K562 (cell line): Measurements from ENCODE around the gene ZFPM1. TPM values are rescaled to one million over a fixed set of nuclear protein-coding genes. Genes with fewer than 3 reads are reported as not detected.

Experiments used
- ATAC-seq: fragments of 200-7000 bp; cut with Tn5 transposase; 3 replicates; pipeline ENCODE4 v1.9.1; 2020; ENCODE audit warnings: moderate library complexity
- BruUV-seq: library from RNA; stranded (reverse); fragments of 400-500 nt; replicated peaks from 2 replicates; lab custom pipeline; 2021; lab: Mats Ljungman, UMichigan
- CTCF ChIA-PET: fragments of 300-600 bp; formaldehyde crosslinking; extraction: SDS; loops from one replicate; lab custom pipeline; 2021; ENCODE audit warnings: low intra/inter-chr PET ratio; lab: Yijun Ruan, JAX
- POLR2A ChIA-PET: fragments of 300-600, 350-650 bp; sonication (Branson Sonifier 250); formaldehyde crosslinking; extraction: SDS; loops from one replicate; lab custom pipeline; 2021; ENCODE audit warnings: antibody characterized with exemption, inconsistent platforms; lab: Yijun Ruan, JAX
- DNase-seq, 4 experiments: peaks; one replicate each; pipeline versions ENCODE4 v3.0.0 to v3.0.0-alpha.2; 2011 to 2018; ENCODE audit warnings: low spot score in 3 of 4, mixed read lengths in 3 of 4; ENCODE audit errors: extremely low read depth in 1 of 4
- FAIRE-seq: peaks from 2 replicates; lab custom pipeline; 2011; peaks lifted over from hg19 to GRCh38; lab: Jason Lieb, UNC
- H2AFZ ChIP-seq: 2 replicates; pipeline ENCODE4 v1.6.0; 2011; ENCODE audit warnings: low read depth, low read length, control low read depth, inconsistent platforms
- H3K27ac ChIP-seq: fragments of 200-600 bp; 3 replicates; pipeline ENCODE4 v1.8.0; 2011; ENCODE audit warnings: low read depth, mild to moderate bottlenecking, control low read depth, inconsistent platforms, low read length, moderate library complexity, mixed read lengths; ENCODE audit errors: extremely low read depth
- H3K27me3 ChIP-seq, 2 experiments: fragments of 300-600 bp in 1 of 2; 2 replicates in 1 of 2; 3 replicates in 1 of 2; pipeline versions ENCODE4 v1.6.0 to v1.8.0; 2011; ENCODE audit warnings: inconsistent platforms in 2 of 2, low read length in 2 of 2, mild to moderate bottlenecking in 1 of 2, mixed read lengths in 1 of 2, moderate library complexity in 1 of 2; ENCODE audit not compliant: control insufficient read depth in 2 of 2, insufficient read depth in 2 of 2
- H3K36me3 ChIP-seq: fragments of 300-600 bp; 3 replicates; pipeline ENCODE4 v1.8.0; 2011; ENCODE audit warnings: mild to moderate bottlenecking, low read length, inconsistent platforms; ENCODE audit not compliant: control insufficient read depth, insufficient read depth
- H3K4me1 ChIP-seq, 2 experiments: fragments of 200-600 bp in 1 of 2; replicated peaks in 1 of 2; 2 replicates in 1 of 2; 3 replicates in 1 of 2; pipeline versions ENCODE4 v1.5.1 to v1.8.0; 2011; ENCODE audit warnings: inconsistent platforms in 2 of 2, low read length in 2 of 2, mild to moderate bottlenecking in 1 of 2, mixed read lengths in 1 of 2, moderate library complexity in 1 of 2; ENCODE audit not compliant: control insufficient read depth in 2 of 2, insufficient read depth in 2 of 2
- H3K4me2 ChIP-seq: 2 replicates; pipeline ENCODE4 v1.6.1; 2011; ENCODE audit warnings: low read length, control low read depth, inconsistent platforms, mixed read lengths; ENCODE audit not compliant: insufficient read depth
- H3K4me3 ChIP-seq: fragments of 200-600 bp; sonication (generic), shearing (Covaris generic); 2 replicates; pipeline ENCODE4 v1.5.1; 2016; ENCODE audit warnings: control low read depth, inconsistent platforms
- H3K79me2 ChIP-seq: fragments of 200-600 bp; 3 replicates; pipeline ENCODE4 v1.8.0; 2011; ENCODE audit warnings: low read length, inconsistent platforms; ENCODE audit not compliant: control insufficient read depth, insufficient read depth
- H3K9ac ChIP-seq, 2 experiments: 2 replicates each; pipeline versions ENCODE4 v1.6.0 to v1.6.1; 2011; ENCODE audit warnings: low read depth in 2 of 2, low read length in 2 of 2, control low read depth in 1 of 2, inconsistent platforms in 1 of 2, mild to moderate bottlenecking in 1 of 2, mixed read lengths in 1 of 2; ENCODE audit not compliant: insufficient read depth in 1 of 2
- H3K9me1 ChIP-seq: one replicate; pipeline ENCODE4 v1.6.0; 2011; ENCODE audit warnings: inconsistent platforms, mild to moderate bottlenecking, low read length, moderate library complexity; ENCODE audit not compliant: control insufficient read depth, insufficient read depth
- H3K9me3 ChIP-seq: replicated peaks from 2 replicates; pipeline ENCODE4 v1.5.1; 2011; ENCODE audit warnings: low read depth, low read length, inconsistent platforms; ENCODE audit not compliant: control insufficient read depth, insufficient read depth
- H4K20me1 ChIP-seq: replicated peaks from 2 replicates; pipeline ENCODE4 v1.6.1; 2011; ENCODE audit warnings: low read length, inconsistent platforms, mixed read lengths; ENCODE audit not compliant: control insufficient read depth, insufficient read depth
- GTF2B ChIP-seq: IDR thresholded peaks from 2 replicates; pipeline ENCODE4 v1.6.1; 2011; ENCODE audit not compliant: insufficient read length; ENCODE audit errors: extremely low read depth
- POLR2G ChIP-seq: fragments of 200-400 bp; formaldehyde crosslinking; IDR thresholded peaks from 2 replicates; pipeline ENCODE4 v1.6.1; 2017; ENCODE audit warnings: low read depth, mild to moderate bottlenecking, antibody characterized with exemption, low read length, moderate library complexity
- WGBS: fragments of 100-300 bp; shearing (Covaris generic); methylation state at CpG from one replicate; pipeline ENCODE4 v1.1.6; 2016; ENCODE audit warnings: low coverage, mixed read lengths; ENCODE audit not compliant: insufficient coverage; ENCODE audit errors: missing lambda C conversion rate; 5-methylcytosine and 5-hydroxymethylcytosine counted together
- in situ Hi-C: fragments of 300-500 bp; cut with MboI; formaldehyde crosslinking; loops from 4 replicates; pipeline ENCODE4 v1.15.0; 2018; ENCODE audit warnings: inconsistent platforms, mixed read lengths
- intact Hi-C: fragments of 100-400 bp; cut with micrococcal nuclease; formaldehyde crosslinking; loops from 2 replicates; pipeline ENCODE4 v1.14.2; 2022
- polyA plus RNA-seq, 8 experiments: library from polyadenylated mRNA; depleted of rRNA in 4 of 8; stranded (reverse) in 5 of 8; unstranded in 3 of 8; fragments of >200 nt; fragmentation: Nextera tagmentation in 2 of 8; fragmentation: Illumina TruSeq in 1 of 8; extraction: Ambion mirVana in 2 of 8; extraction: Trizol in 1 of 8; gene quantifications; 2 replicates each; pipeline versions ENCODE4 v1.2.1 to v1.2.3, GENCODE V29; 2011 to 2014; ENCODE audit warnings: inconsistent platforms in 1 of 8, missing spikeins in 1 of 8
- total RNA-seq, 7 experiments: library from RNA; depleted of rRNA in 6 of 7; stranded (reverse); fragments of >200 nt in 6 of 7; fragmentation: Illumina TruSeq in 2 of 7; extraction: Trizol in 2 of 7; gene quantifications; 2 replicates each; pipeline versions ENCODE4 v1.2.1 to v1.2.3, GENCODE V29; 2011 to 2021; ENCODE audit warnings: low replicate concordance in 1 of 7

ZFPM1 gene
- total and polyA plus RNA-seq, 9 of the 15 experiments (the other 6 are each of a cell fraction or from before 2014, with no cell fraction given) = 0.03 to 35.9 (median 1.4) TPM

- peak overlapping the region; percentile 30 to 88; a peak in 3 of 4 replicates for H3K9ac ChIP-seq
- no peaks in the 10 kb centered on the region for H3K27me3 ChIP-seq
- no peak overlapping the region for H3K4me2 ChIP-seq
- intact Hi-C loops (no loop called here), in situ Hi-C loops (no loop called here)
- peaks cover 30% of the 10 kb centered on the region; the same call in 2 of the 3 replicates for H3K79me2 ChIP-seq
- H3K9me1 ChIP-seq = peaks cover 6% of the 10 kb centered on the region
- no peak for DNase-seq
- no peak overlapping the region; the same call in 2 of the 3 replicates for H3K27ac ChIP-seq
- POLR2A ChIA-PET = interaction anchor here (0.6 to 2.4 kb wide), 4 partner anchors 12 to 105 kb away, joined by 3 to 10 read pairs (median 6); no protein-coding TSS in a partner anchor
- H3K4me3 ChIP-seq = no peak overlapping the region
- no peaks in the 10 kb centered on the region for H3K9me3 ChIP-seq
- no peak for FAIRE-seq
- peaks cover 20 to 92% of the 10 kb centered on the region in 2 experiments for H3K4me1 ChIP-seq
- WGBS = 81% methylated on average over 8 of the region's 12 CpGs
- H3K36me3 ChIP-seq = peaks cover 62% of the 10 kb centered on the region; the same call in 2 of the 3 replicates
- peak; percentile 56 for TF ChIP-seq POLR2G
- no peak for TF ChIP-seq GTF2B
- TF ChIP-seq, all 486 proteins: peak for 1
- ATAC-seq = no peak
- CTCF ChIA-PET = no interaction called here
- no peak overlapping the region for H2AFZ ChIP-seq
- H4K20me1 ChIP-seq = peaks cover 8% of the 10 kb centered on the region
- no TSS peak for BruUV-seq
These were observed 56.6 kb downstream of the ZFPM1 start for GRCh38 chr16:88509749-88510069.
